Measurements from ENCODE around the gene CD6.
"Not testable (repeated sequence)": the region's sequence is repeated elsewhere in the genome, so short reads cannot be mapped to it uniquely, and the experiment has no call there.

CD6 gene

GRCh38 chr11:60964801-60965200, 6.7 kb upstream of the CD6 start:
- TF ChIP-seq SPI1 (IDR thresholded peaks at IDR 0.05; ENCODE audit: low read depth, low read length), result no peak
- TF ChIP-seq PAX5 (IDR thresholded peaks at IDR 0.05; ENCODE audit: insufficient read depth, low read length, severe bottlenecking), result no peak
- no peak for TF ChIP-seq TAF1 (IDR thresholded peaks at IDR 0.05; ENCODE audit: low read depth, low read length)
- no peak for TF ChIP-seq POLR2AphosphoS5 (IDR thresholded peaks at IDR 0.05; ENCODE audit: low read depth, low read length)
- TF ChIP-seq POLR2A (IDR thresholded peaks at IDR 0.05; ENCODE audit: low read depth, low read length), result no peak
- TF ChIP-seq POU2F2 (IDR thresholded peaks at IDR 0.05; ENCODE audit: low read depth, low read length), result no peak
- FAIRE-seq (no peak), DNase-seq (ENCODE audit: insufficient read length, low spot score) (no peak)

- no peak for DNase-seq (ENCODE audit: insufficient read length, low spot score)
- no peak for TF ChIP-seq TAF1 (IDR thresholded peaks at IDR 0.05; ENCODE audit: low read depth, low read length)
- FAIRE-seq, result no peak
Observed at GRCh38 chr11:60966890-60967289, 4.6 kb upstream of the CD6 start.

- no peak for FAIRE-seq
- no peak for DNase-seq (ENCODE audit: insufficient read length, low spot score)
- no peak for TF ChIP-seq TAF1 (IDR thresholded peaks at IDR 0.05; ENCODE audit: low read depth, low read length)
- no peak for TF ChIP-seq POU2F2 (IDR thresholded peaks at IDR 0.05; ENCODE audit: low read depth, low read length)
- TF ChIP-seq POLR2AphosphoS5 (IDR thresholded peaks at IDR 0.05; ENCODE audit: low read depth, low read length), result no peak
- TF ChIP-seq SPI1 (IDR thresholded peaks at IDR 0.05; ENCODE audit: low read depth, low read length), result no peak
- TF ChIP-seq POLR2A (IDR thresholded peaks at IDR 0.05; ENCODE audit: low read depth, low read length), result no peak
- no peak for TF ChIP-seq PAX5 (IDR thresholded peaks at IDR 0.05; ENCODE audit: insufficient read depth, low read length, severe bottlenecking)
Observed at GRCh38 chr11:60968223-60968622, 3.3 kb upstream of the CD6 start.

- DNase-seq (ENCODE audit: insufficient read length, low spot score) (peak; percentile 58), FAIRE-seq (peak; percentile 76)
- TF ChIP-seq PAX5 (IDR thresholded peaks at IDR 0.05; ENCODE audit: insufficient read depth, low read length, severe bottlenecking) (peak; percentile 13), POU2F2 (IDR thresholded peaks at IDR 0.05; ENCODE audit: low read depth, low read length) (peak; percentile 25; the same call in 1 of the 2 replicates), SPI1 (IDR thresholded peaks at IDR 0.05; ENCODE audit: low read depth, low read length) (no peak)
Observed at GRCh38 chr11:60970369-60970774, 1.1 kb upstream of the CD6 start.

- no peak for TF ChIP-seq TAF1 (IDR thresholded peaks at IDR 0.05; ENCODE audit: low read depth, low read length)
- TF ChIP-seq PAX5 (IDR thresholded peaks at IDR 0.05; ENCODE audit: insufficient read depth, low read length, severe bottlenecking), result no peak
- no peak for TF ChIP-seq POLR2A (IDR thresholded peaks at IDR 0.05; ENCODE audit: low read depth, low read length)
- TF ChIP-seq POLR2AphosphoS5 (IDR thresholded peaks at IDR 0.05; ENCODE audit: low read depth, low read length), result no peak
- no peak for TF ChIP-seq SPI1 (IDR thresholded peaks at IDR 0.05; ENCODE audit: low read depth, low read length)
- TF ChIP-seq POU2F2 (IDR thresholded peaks at IDR 0.05; ENCODE audit: low read depth, low read length), result no peak
- FAIRE-seq, result no peak
- DNase-seq (ENCODE audit: insufficient read length, low spot score), result no peak
Observed at GRCh38 chr11:60970890-60971289, 590 bp upstream of the CD6 start.

GRCh38 chr11:60972182-60973030, 926 bp downstream of the CD6 start:
- DNase-seq (ENCODE audit: insufficient read length, low spot score) (no peak), FAIRE-seq (no peak)
- TF ChIP-seq SPI1 (IDR thresholded peaks at IDR 0.05; ENCODE audit: low read depth, low read length), result no peak
- no peak for TF ChIP-seq POLR2AphosphoS5 (IDR thresholded peaks at IDR 0.05; ENCODE audit: low read depth, low read length)
- no peak for TF ChIP-seq TAF1 (IDR thresholded peaks at IDR 0.05; ENCODE audit: low read depth, low read length)
- no peak for TF ChIP-seq PAX5 (IDR thresholded peaks at IDR 0.05; ENCODE audit: insufficient read depth, low read length, severe bottlenecking)
- TF ChIP-seq POLR2A (IDR thresholded peaks at IDR 0.05; ENCODE audit: low read depth, low read length), result no peak
- no peak for TF ChIP-seq POU2F2 (IDR thresholded peaks at IDR 0.05; ENCODE audit: low read depth, low read length)

- TF ChIP-seq POLR2A (IDR thresholded peaks at IDR 0.05; ENCODE audit: low read depth, low read length) (no peak), SPI1 (IDR thresholded peaks at IDR 0.05; ENCODE audit: low read depth, low read length) (no peak), POLR2AphosphoS5 (IDR thresholded peaks at IDR 0.05; ENCODE audit: low read depth, low read length) (no peak), PAX5 (IDR thresholded peaks at IDR 0.05; ENCODE audit: insufficient read depth, low read length, severe bottlenecking) (no peak), TAF1 (IDR thresholded peaks at IDR 0.05; ENCODE audit: low read depth, low read length) (no peak), POU2F2 (IDR thresholded peaks at IDR 0.05; ENCODE audit: low read depth, low read length) (no peak)
- no peak for DNase-seq (ENCODE audit: insufficient read length, low spot score)
- FAIRE-seq, result no peak
Observed at GRCh38 chr11:60973699-60974098, 2.2 kb downstream of the CD6 start.

GRCh38 chr11:60974316-60974715, 2.8 kb downstream of the CD6 start:
- DNase-seq (ENCODE audit: insufficient read length, low spot score); FAIRE-seq: not testable (repeated sequence)

- TF ChIP-seq SPI1 (IDR thresholded peaks at IDR 0.05; ENCODE audit: low read depth, low read length) (no peak), POLR2AphosphoS5 (IDR thresholded peaks at IDR 0.05; ENCODE audit: low read depth, low read length) (no peak), TAF1 (IDR thresholded peaks at IDR 0.05; ENCODE audit: low read depth, low read length) (no peak), PAX5 (IDR thresholded peaks at IDR 0.05; ENCODE audit: insufficient read depth, low read length, severe bottlenecking) (no peak), POU2F2 (IDR thresholded peaks at IDR 0.05; ENCODE audit: low read depth, low read length) (no peak), POLR2A (IDR thresholded peaks at IDR 0.05; ENCODE audit: low read depth, low read length) (no peak)
- DNase-seq (ENCODE audit: insufficient read length, low spot score) (no peak), FAIRE-seq (no peak)
Observed at GRCh38 chr11:60974726-60975125, 3.2 kb downstream of the CD6 start.

GRCh38 chr11:60977224-60977623, 5.7 kb downstream of the CD6 start:
- TF ChIP-seq TAF1 (IDR thresholded peaks at IDR 0.05; ENCODE audit: low read depth, low read length) (no peak), POLR2A (IDR thresholded peaks at IDR 0.05; ENCODE audit: low read depth, low read length) (no peak), POLR2AphosphoS5 (IDR thresholded peaks at IDR 0.05; ENCODE audit: low read depth, low read length) (no peak), SPI1 (IDR thresholded peaks at IDR 0.05; ENCODE audit: low read depth, low read length) (no peak), PAX5 (IDR thresholded peaks at IDR 0.05; ENCODE audit: insufficient read depth, low read length, severe bottlenecking) (no peak)
- DNase-seq (ENCODE audit: insufficient read length, low spot score), result no peak
- no peak for FAIRE-seq
